NCI-H2196 treated with DMSO at 0.1 percent for 48 hours (cell line): ENCODE measurements around the gene B3GNT7.

Experiments used
- DNase-seq: peaks from one replicate; lab custom pipeline; 2025; ENCODE audit not compliant: unreplicated experiment; lab: John Stamatoyannopoulos, UW

The B3GNT7 gene

GRCh38 chr2:231383416-231384108 lies 11.9 kb upstream of the B3GNT7 start:
- no peak for DNase-seq

DNA sequence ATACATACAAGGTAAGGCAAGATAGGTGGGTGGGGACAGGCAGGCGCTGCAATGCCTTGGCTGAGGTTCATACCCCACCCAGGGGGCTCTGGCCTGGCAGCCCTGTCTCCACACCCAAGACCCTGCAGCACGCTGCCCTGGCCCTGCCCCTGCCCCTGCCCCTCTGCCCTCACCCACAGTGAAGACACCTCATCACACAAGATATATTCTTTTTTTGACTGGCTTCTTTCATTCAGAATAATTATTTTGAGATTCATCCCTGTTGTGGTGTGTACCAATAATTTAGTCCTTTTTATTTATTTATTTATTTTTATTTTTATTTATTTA lies 11.4 kb upstream of the B3GNT7 start:
- no peak for DNase-seq

DNA sequence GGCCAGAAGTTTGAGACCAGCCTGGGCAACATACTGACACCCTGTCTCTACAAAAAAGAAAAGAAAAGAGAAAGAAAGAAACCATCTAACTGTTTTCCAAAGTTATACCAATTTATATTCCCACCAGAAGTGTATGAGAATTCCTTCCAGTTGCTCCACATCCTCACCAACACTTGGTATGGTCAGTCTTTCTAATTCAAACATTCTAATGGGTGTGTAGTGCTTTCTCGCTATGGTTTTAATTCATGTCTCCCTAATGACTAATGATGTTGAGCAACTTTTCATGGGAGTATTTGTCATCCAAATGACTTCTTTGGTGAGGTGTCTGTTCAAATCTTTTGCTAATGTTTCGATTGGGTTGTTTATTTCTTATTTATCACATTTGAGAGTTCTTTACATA lies 10.5 kb upstream of the B3GNT7 start:
- DNase-seq = no peak

- DNase-seq = no peak
Observed at GRCh38 chr2:231385429-231385828, 10.1 kb upstream of the B3GNT7 start.

GRCh38 chr2:231386446-231386845 lies 9.1 kb upstream of the B3GNT7 start:
- DNase-seq = no peak

DNA sequence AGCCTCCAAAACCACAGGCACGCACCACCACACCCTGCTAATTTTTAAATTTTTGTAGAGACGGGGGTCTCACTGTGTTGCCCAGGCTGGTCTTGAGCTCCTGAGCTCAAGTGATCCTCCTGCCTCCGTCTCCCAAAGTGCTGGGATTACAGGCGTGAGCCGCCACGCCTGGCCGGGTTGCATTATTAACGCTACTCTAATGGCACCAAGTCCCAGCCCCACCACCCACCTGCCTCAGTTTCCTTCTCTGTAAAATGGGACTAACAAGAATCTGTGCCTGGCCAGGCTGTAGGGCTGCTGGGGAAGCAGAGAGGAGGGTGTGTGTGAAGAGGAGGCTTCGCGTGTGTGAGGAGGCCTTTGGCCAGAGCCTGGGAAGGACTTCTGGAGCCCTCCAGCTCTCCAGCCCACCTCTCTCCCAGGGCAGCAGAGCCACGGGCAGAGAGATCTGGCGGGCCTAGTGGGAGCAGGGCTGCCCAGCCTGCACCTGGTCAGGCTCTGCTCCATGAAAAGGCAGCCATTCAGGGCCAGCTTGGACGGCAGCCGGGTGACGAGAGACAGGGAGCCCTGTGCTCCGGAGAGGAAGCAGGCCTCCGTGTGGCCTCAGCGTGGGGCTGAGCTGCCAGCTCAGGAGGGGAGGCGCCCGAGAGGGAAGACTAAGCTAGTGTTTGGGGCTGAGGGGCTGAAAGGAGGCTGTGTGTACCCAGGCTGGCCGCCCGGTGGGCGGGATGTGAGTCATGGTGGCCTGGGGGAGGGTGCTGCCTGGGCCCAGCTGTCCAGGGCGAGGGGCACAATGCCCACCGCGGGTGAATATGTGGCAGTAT lies 7.4 kb upstream of the B3GNT7 start:
- DNase-seq = no peak

GRCh38 chr2:231388725-231389346 lies 6.7 kb upstream of the B3GNT7 start:
- no peak for DNase-seq

DNA sequence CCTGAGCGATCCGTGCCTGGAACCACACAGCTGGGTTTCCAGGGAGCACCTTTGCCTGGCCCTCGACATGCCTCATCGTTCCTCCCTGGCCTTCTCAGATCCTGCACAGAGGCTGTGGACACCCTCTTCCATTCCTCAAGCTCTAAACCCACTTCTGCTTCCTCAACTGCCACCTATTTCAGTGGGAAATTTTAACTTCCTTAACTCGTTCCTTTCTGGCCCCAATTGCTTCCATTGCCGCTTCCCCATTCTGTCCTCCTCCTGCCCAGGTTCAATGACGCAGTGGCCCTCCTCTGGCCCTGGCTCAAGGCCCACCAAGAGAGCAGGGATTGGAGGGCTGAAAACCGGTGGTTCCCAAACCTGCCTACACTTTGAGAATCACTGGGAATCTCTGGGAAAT lies 4.8 kb upstream of the B3GNT7 start:
- DNase-seq = no peak

DNA sequence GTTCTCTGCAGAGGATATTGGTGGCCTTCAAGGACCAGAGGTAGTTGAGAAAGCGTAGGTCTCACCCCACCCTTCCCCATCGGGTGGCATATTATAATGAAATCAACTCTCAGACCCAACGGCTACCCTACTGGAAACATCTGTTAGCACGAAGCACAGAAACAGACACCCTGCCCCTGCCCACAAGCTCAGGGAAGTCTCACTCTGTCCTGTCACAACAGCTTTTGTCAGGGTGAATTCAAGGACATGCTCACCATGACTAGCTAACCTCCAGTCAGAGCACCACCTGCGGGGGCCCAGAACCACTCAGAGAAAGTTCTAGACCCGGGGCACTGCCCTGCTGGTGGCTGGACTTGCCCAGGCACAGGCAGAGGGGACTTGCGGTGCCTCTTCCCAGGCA lies 3.5 kb upstream of the B3GNT7 start:
- DNase-seq = no peak

DNA sequence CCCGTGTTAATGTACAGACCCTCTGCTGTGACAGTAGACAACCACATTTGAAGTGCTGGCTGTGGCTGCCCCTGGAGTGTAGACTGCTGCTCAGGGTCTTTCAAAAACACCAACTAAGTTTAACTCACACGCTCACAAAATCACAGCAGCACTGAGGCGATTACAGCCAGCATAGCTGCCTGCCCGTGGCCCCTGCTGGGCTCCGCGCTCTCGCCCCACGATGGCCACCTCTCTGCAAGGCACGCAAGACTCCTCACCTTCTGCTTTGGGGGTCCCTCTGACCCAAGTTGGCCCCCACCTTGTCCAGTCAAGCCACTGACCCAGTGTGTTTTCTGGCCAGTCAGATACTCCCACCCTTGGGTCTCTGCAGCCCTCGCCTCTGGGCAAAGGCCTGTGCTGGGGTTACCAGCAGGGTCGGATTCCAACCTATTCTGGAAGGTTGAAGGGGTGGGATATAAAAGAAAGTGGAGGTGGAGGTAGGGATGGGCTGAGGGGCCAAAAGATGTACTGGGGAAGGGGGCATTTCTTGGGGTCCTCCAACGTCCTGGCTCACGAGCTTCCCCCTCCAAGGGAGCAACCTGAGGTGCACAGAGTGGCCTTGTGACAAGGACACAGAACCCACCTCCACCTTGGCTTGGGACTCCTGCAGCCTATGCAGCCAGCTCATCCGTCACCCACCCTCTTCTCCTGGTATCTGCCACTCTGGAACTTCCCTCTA lies 2.9 kb upstream of the B3GNT7 start:
- no peak for DNase-seq

- DNase-seq = no peak
Observed at GRCh38 chr2:231393149-231394131, 2.1 kb upstream of the B3GNT7 start.

- no peak for DNase-seq
Observed at GRCh38 chr2:231394211-231395141, 1.0 kb upstream of the B3GNT7 start.

DNA sequence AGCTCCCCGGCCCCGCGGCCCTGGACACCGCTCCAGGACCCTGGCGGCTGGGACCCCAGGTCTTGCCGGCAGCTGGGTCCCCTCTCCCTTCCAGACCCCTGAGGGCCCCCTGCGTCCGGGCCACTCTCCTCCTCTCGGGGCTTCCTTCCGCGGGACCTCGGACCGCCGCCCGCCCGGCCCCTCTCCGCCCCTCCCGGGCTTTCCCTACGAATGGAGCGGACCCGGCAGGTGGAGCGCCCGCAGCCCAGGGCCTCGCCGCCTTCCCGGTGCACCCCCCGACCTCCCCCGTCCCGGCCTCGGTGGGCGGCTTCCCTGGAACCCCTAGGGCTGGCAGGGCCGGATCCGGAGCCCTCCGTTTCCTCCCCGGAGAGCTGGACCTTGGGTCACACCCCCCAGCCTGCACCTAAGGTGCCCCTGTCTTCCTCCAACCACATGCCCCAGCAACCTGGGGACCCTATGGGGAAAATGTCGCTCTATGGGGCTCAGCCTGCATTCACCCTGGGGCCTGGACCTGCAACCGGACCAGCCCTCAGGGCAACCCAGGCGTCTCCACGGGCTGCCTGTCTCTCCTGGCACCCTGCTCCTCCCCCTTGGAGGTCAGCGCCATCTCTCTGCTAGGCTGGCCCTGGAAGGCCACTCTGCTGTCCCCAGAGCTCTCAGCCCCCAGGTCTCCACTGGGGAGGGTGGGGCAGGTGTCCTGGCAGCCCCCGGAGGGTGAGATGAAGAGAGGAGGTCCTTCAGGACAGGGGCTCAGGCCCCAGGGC lies 730 bp downstream of the B3GNT7 start:
- no peak for DNase-seq

DNA sequence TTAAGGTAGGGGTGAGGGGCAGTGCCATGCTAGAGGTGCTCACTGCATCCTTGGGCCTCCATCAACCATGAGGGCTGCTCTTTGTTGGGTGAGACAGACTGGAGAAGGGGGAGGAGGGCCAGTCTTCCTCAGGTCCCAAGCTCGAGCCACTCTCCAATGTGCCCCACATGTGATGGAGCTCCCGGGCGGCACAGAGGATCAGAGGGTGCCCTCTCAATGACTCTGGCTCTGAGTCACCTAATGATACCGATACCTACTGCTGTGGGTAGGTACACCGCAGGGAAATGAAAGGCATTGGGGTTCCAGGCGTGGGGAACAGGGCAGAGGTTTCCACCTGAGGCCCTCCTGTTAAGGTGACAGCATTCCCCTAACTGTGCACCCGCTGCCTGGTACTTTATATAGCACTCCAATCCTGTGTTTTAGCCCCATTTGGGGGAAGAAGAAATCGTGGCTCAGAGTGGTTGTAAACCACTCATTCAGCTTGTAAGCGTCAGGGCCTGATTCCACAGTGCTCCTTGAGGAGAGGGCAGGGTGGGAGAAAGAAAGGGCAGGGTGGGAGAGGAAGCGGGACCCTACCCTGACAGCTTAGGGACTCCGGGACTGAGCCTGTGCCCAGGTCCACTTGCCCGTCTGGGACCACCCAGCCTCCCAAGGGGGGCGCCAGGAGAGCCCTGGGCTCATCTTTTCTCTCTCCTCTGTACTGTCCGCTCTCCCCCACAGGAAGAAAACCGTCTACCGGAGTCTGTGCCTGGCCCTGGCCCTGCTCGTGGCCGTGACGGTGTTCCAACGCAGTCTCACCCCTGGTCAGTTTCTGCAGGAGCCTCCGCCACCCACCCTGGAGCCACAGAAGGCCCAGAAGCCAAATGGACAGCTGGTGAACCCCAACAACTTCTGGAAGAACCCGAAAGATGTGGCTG lies 1.8 kb downstream of the B3GNT7 start:
- DNase-seq = no peak

- DNase-seq = no peak
Observed at GRCh38 chr2:231397928-231398294, 2.4 kb downstream of the B3GNT7 start.

GRCh38 chr2:231398585-231398984 lies 3.1 kb downstream of the B3GNT7 start:
- DNase-seq = no peak

- no peak for DNase-seq
Observed at GRCh38 chr2:231399046-231399852, 3.7 kb downstream of the B3GNT7 start.
